ENCODE results near the gene KCNIP2.

The KCNIP2 gene

DNA sequence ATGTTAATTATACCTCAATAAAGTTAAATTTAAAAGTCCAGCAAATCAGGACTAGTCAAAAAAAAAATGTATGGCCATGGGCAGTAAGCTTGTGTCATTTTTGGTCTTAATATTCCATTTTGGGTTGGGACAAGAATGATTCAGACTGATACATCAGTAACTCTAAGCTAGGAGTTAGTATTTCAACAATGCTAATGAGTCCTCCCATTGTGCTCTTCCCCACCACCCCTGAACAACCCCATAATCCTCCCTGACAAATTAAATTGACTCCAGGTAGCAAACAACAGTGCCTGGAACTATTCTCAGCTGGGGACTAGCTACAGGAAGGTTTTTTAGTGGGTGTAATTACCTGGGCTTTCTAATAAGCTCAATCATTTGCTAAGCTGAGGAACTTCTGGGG lies 30.7 kb upstream of the KCNIP2 start:
- DNase-seq (ENCODE audit: insufficient read length, low spot score) (no peak), FAIRE-seq (no peak)
- TF ChIP-seq, protein P1, sequence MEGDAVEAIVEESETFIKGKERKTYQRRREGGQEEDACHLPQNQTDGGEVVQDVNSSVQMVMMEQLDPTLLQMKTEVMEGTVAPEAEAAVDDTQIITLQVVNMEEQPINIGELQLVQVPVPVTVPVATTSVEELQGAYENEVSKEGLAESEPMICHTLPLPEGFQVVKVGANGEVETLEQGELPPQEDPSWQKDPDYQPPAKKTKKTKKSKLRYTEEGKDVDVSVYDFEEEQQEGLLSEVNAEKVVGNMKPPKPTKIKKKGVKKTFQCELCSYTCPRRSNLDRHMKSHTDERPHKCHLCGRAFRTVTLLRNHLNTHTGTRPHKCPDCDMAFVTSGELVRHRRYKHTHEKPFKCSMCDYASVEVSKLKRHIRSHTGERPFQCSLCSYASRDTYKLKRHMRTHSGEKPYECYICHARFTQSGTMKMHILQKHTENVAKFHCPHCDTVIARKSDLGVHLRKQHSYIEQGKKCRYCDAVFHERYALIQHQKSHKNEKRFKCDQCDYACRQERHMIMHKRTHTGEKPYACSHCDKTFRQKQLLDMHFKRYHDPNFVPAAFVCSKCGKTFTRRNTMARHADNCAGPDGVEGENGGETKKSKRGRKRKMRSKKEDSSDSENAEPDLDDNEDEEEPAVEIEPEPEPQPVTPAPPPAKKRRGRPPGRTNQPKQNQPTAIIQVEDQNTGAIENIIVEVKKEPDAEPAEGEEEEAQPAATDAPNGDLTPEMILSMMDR (IDR thresholded peaks at IDR 0.05; ENCODE audit: insufficient read depth, missing control alignments) = no peak

DNA sequence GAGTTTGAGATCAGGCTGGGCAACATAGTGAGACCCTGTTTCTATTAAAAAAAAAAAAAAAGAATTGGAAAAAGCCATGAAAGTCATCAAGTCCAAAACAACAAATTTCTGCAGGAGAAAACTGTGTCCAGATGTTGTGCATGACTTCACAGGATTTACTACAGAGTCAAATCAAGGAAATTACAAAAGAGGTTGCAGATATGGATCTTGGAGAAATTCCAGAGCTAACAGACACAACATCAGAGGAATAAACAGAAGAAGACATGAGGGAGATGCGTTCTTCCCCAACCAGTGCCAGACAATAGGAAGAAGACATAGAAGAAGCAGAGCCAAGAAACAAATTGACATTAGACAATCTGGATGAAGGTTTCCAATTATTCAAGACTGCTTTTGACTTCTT lies 24.3 kb upstream of the KCNIP2 start:
- TF ChIP-seq, protein P1 (IDR thresholded peaks at IDR 0.05; ENCODE audit: insufficient read depth, missing control alignments) = no peak
- DNase-seq (ENCODE audit: insufficient read length, low spot score) (no peak), FAIRE-seq (no peak)

DNA sequence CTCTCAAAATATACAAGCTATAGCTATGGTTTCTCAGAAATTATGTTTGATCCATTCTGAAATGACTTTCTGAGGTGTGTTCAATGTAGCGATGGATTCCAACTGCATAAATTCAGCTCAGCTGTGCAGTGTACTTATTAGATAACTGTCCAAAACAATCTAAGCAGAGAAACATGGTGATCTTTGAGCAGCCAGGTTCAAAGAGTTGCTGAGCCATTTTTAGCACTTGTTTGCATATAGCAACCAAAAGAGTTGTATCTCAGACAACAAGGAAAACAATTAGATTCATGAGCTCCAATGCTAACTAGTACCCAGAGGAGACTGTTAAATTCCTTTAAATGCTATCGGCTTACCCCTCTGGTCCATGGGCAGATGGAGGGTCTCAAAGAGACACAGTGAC lies 15.9 kb upstream of the KCNIP2 start:
- TF ChIP-seq, protein P1 (IDR thresholded peaks at IDR 0.05; ENCODE audit: insufficient read depth, missing control alignments) = no peak
- DNase-seq (ENCODE audit: insufficient read length, low spot score) = no peak
- no peak for FAIRE-seq

DNA sequence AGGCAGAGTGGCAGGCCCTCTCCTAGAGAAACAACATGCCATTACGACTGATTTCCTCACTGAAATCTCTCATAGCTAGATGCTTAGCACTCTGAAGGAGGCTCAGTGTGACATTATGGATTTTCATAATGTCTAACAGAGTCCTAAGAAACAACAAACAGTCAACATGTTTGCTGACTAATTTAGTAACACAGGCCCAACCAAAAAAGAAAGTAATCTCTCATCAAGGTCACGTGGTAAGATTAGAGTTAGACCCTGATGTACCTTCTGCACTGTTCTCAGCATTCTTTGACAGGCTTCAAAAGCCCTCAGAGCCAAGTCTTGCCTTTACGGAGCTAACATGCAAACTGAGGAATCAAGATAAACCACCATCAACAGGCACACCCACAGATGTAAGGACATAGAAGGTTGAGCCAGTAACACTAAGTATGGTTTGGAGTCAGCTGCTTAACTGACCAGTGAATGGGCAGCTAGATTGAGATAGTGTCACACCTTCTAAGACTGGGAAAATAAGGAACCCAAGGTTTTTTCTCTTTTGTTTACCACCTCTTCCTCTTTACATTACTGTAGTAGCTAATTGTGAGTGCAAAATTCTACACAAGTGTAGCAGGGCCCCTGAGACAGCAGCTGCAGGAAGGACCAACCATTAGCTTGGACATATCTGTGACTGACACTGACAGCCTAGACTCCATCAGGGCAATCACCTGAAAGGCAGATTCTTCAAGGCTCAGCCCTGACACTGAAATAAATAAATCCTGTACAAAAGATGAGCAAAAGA lies 15.3 kb upstream of the KCNIP2 start:
- TF ChIP-seq, protein P1 (IDR thresholded peaks at IDR 0.05; ENCODE audit: insufficient read depth, missing control alignments) = no peak
- FAIRE-seq (no peak), DNase-seq (ENCODE audit: insufficient read length, low spot score) (no peak)

DNA sequence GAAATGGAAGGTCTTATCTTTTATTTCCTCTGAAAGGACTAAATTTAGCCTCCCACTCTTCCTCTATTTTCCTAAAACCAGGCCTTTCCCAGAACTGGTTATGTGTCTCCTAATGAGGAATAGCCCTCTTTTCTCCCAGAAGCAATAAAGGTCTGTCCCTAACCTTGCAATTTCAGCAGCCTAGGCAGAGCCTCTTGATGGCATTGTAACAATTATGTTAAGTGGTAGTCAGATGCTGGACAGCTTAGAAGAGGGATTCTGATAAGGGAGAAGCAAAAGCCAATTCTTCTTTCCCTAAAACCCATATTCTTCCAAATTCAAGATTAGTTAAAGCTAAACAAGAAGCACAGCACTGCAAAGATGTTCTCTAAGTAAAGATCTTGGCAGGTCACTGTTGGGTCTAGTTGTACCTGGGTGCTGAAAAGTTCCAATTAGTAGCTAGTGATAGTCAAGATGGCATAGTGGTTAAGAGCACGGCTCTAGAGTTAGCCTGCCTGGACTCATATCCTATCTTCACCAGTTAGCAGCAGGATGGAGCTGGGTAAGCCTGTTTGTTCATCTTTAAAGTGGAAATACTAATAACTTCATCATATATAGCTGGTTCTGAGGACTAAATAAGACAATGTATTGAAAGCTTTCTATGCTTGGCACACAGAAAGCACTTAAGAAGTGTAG lies 14.3 kb upstream of the KCNIP2 start:
- no peak for FAIRE-seq
- TF ChIP-seq, protein P1 (IDR thresholded peaks at IDR 0.05; ENCODE audit: insufficient read depth, missing control alignments) = no peak
- DNase-seq (ENCODE audit: insufficient read length, low spot score) = no peak

DNA sequence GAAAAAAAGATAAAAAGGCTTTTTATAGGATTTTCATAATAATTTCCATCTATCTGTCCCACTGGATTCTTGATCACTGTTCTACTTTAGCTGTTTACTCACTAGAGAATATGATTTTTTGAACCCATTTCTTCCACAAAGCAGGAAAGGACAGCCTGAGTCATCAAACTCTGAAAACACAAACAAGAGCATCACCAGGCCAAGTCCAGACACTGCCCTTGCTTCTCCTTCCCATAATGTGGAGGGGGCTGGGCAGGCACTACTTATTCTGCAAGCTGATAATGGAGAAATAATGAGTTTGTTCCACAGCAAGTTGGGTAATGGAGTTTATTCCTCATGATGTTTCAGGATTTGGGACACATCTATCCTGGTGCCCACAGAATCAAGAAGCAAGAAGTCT lies 13.0 kb upstream of the KCNIP2 start:
- TF ChIP-seq, protein P1 (IDR thresholded peaks at IDR 0.05; ENCODE audit: insufficient read depth, missing control alignments) = no peak
- DNase-seq (ENCODE audit: insufficient read length, low spot score) = no peak
- FAIRE-seq = no peak

Measured in D721Med (cell line).